SIG-M5 treated with dmso at 0.1 percent for 504 hours (cell line): ENCODE measurements around the gene ATP6AP2.
"Not testable (repeated sequence)": the region's sequence is repeated elsewhere in the genome, so short reads cannot be mapped to it uniquely, and the experiment has no call there.

Experiments used
- DNase-seq: peaks from one replicate; lab custom pipeline; 2025; ENCODE audit not compliant: unreplicated experiment; lab: John Stamatoyannopoulos, UW

The ATP6AP2 gene, protein sequence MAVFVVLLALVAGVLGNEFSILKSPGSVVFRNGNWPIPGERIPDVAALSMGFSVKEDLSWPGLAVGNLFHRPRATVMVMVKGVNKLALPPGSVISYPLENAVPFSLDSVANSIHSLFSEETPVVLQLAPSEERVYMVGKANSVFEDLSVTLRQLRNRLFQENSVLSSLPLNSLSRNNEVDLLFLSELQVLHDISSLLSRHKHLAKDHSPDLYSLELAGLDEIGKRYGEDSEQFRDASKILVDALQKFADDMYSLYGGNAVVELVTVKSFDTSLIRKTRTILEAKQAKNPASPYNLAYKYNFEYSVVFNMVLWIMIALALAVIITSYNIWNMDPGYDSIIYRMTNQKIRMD

DNA sequence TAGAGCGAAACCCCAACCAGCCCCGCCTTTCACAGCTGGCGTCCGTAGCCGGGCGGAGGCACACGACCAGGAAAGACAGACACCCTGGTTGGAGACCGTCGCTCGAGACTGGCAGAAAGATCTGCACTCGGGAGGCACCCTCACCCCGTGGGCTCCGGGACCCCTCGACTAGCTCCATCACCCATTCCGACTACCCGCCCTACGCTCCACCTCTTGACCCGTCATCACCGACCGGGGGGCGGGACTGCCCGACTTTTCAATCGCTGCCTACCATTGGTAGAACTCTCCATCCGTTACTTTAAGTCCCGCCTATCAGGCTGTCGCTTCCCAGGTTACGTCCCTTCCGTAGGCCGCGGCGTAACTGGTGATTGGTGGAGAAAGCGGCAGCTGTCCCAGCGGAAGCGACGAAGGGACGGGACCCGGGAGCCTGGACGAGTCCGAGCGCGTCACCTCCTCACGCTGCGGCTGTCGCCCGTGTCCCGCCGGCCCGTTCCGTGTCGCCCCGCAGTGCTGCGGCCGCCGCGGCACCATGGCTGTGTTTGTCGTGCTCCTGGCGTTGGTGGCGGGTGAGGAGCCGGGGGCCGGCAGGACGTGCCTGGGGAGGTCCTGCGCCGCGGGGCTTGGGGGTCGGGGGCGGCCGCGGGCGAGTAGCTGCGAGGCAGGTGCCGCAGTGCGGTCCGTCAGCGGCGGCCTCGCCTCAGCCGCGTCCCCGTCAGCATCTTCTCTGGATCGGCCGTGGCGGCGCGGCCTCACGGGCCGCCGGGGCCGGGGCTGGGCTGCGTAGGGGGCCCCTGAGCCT, at the start of gene ATP6AP2:
Gene ATP6AP2 (plus strand): TSS at position 434 of the 799 bp plus-strand sequence. CDS start 96 bp downstream, at position 530.
- peak; percentile 94 for DNase-seq

DNA sequence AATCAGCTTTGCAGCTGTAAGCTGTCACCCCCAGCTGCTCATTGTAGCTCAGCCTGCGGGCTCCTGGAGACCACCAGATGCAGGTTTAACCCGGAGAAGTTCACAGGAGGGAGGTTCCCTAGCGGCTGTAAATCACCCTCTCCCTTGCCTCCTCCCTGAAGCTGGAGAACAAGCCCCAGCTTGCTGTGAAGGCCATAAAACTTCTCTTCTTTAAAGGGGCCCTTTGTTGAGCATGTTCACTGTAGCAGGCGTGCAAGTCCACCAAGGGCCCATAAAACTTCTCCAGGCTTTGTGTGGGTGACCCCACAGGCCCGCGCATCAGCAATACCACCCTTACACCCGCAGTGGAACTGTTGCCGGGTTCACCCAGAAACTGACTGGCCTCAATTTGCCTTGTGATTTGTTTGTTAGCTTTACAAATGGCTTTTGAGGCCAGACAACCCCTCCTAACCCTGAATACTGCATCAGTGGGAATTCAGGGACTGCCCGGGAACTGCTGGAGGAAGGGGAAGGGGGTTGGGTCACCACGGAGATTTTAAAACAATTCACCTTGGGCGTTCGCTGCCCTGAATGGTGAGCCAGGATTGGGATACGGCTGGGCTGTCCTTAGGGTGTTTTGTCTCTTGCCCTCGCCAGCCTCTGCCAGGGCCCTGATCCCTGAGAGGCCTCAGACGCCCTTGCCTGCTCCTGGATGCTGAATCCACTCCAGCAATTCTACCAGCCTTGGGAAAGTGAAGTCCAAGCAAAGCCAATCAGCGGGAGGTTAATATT, 49.5 kb upstream of the ATP6AP2 start:
- DNase-seq: no peak

DNA sequence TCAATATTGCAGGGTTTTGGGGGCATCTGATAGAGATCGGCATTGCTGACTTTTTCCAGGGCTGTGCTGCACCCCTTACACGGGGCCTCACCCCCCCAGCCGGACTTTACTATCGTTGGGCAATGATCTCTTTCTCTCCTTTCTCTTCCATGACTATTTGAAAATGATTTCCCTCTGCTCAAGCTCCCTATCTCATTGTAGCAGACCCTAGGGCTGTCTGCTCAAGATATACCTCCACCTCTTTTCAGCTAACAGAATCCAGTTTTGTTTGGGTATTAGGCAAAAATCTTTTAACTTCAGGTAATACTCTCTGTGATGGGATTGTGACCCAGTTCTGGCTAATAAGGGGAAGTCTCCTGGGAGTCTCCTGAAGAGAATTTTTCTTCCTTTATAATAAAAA, 43.5 kb upstream of the ATP6AP2 start:
- no peak for DNase-seq

DNA sequence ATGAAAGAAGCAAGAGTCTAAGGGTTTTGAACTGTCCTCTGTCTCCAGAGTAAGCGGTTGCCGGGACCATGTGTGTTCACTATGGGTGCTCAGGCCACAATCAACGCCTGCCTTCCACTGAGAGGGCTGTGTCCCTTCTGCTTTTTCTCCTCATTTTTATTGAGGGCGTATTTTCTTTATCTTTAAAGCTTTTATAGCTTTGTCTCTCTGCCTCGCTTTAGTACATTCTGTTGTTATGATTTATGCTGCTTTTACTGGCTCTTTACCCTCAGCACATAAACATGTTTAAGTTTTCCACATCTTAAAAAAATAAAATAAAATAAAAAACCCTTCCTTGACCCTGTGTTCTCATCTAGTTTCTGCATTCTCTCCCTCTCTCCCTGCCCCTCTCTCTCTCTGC, 42.4 kb upstream of the ATP6AP2 start:
- no peak for DNase-seq

DNA sequence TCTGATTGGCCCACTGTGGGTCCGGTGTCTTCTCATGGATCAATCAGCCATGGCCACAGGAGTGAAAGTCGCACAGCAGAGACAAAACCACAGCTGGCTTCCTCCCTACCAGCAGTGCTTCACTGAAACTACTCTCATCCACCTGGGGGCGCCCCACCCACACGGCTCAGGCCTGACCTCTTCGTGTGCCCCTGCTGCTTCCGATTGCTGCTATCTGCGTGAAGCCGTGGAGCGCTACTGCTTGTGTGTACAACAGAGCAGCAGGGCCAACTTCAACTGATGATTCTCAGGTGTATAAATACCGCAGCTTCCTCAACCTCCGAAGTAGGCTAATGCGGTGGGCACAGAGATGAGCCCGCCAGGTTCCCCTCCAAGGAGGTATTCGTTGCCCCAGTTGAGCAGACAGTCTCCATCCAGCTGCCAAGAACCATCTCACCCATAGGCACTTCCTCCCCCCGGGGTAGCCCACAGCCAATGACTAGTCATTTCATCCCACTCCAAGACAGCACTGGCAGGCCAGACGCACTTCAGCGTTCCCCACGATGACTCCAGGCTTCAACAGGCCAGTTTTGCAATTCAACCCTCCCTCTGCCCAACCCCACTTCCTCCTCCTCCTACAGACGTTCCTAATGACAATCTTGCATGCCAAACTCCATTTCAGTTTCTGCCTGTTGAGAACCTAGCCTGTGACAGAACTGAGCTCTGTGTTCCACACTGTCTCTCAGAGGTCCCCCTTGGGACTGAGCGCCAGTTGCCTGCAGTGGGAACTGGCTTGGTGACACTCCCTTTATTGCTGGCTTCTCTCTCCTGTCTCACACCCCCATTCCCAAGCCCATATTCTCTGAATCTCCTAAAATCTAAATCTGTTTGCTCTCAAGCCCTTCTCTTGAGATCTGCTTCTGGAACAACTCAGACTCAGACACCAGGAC, 41.3 kb upstream of the ATP6AP2 start:
- DNase-seq: peak; percentile 86

DNA sequence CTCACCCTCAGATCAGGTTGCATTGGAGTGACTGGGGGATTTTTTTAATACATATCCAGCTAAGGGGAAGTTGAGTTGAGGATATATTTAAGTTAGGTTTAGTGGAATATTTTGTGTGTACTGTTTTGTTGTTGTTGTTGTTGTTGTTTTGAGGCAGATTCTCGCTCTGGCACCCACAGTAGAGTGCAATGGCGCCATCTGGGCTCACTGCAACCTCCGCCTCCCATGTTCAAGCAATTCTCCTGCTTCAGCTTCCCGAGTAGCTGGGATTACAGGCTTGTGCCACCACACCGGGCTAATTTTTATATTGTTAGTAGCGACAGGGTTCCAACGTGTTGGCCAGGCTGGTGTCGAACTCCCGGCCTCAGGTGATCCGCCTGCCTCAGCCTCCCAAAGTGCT, 38.6 kb upstream of the ATP6AP2 start:
- no peak for DNase-seq

DNA sequence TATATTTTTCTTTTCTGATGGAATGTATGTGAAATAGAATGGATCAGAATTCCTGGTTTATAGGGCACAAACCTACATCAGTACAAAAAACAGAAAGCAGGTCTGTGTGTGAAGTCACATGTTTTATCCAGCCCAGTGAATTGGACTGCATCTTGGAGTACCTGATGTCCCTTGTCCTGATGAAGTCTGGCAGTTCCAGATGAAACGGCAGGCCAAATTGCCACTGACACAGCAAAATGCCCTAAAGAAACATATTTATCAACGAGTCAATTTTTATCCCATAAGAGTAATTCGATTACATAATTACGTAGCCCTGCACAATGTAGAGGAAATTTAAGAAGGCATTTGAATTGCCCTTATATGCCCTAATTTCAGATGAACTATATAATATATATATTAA, 37.8 kb upstream of the ATP6AP2 start:
- no peak for DNase-seq

DNA sequence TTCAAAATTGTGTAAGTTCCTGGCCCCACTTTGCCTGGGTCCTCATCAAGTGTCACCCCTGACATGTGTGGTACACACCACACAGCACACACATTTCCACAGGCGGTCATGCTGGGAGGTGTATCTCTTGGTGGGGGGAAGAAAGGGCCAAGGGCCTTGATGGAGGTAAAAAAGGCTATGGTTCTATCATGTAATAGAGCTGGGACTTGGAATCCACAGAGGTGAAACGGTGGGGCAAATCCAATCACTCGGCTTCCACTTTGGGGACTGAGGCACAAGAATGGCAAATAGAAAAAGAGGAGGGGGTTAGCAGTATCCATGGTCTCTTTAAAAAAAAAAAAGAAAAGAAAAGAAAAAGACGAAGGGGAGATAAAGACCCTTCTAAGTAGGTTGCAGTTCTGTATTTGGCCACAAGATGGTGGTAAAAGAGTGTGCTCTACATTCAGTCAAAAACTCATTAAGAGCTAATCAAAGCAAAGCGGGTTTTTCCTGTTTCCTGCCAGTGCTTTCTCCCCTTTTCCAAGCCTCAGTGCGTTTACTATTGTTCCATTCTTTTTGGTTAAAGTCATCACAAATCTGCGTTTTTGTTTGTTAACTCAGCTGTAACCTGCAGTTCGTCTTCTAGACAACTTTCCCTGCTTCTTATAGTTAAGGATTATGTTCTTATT, 37.0 kb upstream of the ATP6AP2 start:
- DNase-seq: peak; percentile 30

DNA sequence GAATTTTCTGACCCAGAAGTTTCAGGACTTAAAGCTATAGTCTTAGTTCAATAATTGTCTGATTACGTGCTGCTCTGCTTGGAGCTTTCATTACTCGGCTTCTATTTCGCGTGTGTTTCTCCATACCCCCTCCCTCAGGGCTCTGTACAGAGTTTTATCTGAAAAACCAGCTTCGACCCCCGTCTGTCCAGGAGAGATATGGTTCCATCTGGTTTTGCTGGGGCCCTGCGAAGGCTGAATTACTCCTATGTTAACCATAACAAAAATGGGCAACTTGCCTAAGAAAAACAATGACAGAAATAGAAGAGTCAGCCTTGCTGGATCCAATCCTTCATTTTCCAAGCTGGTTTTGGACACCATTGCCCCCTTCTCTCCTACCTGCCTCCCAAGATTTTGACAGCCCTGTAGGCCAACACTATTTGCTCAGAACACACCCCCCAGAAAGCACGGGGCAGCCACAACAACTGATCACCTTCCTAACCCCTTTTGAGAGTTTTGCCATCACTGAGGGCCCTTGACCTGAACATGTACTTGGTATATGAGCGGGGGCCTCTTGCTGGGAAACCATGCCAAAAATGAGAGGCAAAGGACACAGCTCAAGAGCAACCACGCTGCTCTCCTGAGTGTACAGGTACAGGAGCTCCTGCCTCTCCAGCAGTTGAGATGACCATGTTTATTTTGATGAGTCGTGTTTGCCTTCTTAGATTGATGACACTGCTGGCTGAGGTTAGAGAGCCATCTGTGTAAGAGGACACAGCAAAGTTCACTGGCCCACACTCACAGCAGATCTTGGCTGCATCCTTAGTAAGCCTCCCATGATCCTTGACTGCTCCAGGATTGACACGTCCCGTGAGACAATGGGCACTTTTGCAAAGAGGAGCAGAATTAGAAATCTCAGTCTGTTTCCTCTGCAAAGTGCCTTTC, 36.2 kb upstream of the ATP6AP2 start:
- DNase-seq: no peak

DNA sequence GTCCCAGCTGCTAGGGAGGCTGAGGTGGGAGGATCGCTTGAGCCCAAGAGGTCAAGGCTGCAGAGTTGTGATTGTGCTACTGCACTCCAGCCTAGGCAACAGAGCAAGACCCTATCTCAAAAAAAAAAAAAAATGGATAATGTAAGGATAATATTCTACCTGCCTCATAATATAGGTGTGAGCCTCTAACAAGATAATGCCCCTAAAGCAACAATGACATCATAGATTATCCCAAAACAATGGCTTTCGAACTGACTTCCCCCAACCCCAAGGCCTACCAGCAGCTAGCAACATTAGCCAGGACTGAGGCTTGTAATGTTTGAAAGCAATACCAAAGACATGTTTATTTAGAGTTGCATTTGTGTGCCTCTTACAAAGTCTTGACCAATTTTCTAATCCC, 33.9 kb upstream of the ATP6AP2 start:
- no peak for DNase-seq

DNA sequence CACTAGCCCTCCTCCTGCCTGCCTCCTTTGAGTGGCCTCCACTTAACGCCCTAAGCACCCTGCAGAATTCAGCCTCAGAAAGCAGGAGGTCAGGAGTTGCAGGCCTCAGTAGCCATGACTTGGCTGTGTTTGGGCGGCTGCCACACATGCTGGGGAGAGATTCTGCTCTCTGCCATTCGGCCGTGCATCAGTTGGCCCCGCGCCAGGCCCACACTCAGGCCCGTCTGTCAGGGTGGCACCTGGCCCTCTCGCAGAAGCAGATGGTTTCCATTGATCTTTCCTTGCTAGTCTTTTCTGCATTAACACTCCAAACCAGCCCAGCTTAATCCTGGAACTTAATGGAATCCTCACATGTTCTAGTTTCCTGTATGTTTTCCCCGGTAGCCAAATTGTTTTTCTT, 30.7 kb upstream of the ATP6AP2 start:
- DNase-seq: no peak

DNA sequence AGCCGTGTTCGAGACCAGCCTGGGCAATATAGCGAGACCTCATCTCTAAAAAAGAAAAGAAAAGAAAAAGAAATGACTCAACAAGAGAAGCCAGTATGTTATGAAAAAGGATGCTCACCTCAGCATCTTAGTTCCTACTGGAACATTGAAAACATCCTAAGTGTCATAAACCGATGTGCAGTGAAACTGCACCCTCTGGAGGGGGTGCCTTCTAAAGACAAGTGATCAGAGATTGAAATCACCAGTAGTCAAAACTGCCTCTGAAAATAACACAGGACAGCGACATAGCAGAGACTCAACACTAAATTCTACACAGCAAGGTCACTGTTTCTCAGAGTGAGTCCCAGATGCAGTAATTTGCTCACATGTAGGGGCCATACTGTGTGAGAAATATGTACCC, 28.0 kb upstream of the ATP6AP2 start:
- DNase-seq: no peak

DNA sequence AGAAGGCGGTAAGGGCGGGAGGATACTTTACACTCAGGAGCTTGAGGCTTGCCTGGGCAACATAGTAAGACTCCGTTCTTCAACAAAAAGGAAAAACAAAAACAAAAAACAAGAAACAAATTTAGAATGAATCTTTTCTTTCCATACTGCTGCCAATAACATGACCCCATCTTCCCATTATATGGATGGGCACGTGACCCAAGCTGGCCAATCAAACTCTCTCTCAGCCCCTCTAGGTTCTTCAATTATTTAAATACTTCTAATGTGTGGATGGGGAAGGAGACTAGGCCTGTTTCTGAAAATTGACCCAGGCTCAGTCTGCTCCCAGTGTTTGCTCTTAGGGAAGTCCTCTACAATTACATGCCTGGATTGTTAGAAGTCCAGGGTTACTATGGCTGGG, 22.2 kb upstream of the ATP6AP2 start:
- no peak for DNase-seq

DNA sequence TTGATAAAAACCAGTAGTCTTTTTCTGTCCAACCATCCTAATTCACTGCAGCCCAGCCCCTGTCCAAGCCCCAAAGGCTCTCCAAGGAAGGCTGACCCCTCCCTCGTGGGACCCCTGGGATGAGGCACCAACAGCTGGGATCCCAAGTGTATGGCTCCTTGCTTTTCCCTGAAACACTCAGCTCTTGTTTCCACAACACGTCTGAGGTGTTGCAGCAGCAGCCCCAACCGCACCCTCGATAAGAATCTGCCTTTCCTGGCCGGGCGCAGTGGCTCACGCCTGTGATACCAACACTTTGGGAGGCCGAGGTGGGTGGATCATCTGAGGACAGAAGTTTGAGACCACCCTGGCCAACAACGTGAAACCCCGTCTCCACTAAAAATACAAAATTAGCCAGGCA, 17.0 kb upstream of the ATP6AP2 start:
- no peak for DNase-seq

DNA sequence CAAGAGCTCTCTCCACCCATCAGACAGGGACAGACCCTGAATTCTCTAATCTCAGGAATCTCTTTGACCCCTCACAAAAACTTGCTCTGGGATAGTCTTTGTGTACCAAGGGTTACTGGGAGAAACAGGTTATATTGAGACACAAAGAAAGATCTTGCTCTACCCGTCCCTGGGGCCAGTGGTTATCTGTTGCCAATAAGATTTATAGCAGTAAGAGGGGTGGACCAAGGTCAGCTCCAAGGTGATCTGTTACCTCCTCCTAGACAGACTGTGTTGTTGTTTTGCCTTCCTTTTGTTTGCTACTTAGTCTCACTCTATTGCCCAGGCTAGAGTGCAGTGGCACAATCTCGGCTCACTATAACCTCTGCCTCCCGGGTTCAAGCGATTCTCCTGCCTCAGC, 16.3 kb upstream of the ATP6AP2 start:
- DNase-seq: no peak

DNA sequence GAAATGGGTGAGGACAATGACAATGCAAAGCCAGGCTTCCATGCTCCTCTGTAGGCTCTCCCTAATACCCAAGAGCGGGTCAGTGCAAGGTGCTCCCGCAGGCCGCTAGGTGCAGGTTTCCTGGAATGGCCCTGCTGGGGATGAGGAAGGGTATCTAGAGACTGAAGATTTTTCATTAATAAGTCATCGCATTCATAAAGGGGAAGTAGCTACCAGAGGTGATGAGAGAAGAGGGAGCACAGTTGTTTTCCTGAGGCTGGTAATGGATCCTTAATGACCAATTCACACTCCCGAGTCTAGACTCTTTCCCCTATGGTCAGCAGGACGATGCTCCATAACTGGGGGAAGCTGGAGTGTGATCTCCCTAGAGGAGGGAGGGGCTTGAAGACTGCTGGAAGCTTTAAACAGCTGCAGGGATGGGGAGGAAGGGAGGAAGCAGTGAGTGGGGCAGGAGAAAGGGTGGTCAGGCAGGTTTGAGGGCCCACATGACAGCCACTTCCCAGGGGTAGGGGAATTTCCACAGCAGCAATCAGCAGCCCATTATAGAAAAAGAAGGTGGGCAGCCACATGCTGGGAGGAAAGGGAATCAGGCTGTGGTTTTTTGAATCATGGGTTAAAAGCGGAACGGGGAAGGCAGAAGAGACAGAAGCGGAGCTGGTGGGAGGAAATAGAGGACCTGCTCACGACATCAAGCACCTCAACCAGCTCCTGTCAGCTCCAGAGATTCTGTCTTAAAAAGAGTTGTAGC, 10.2 kb upstream of the ATP6AP2 start:
- DNase-seq: peak; percentile 71

DNA sequence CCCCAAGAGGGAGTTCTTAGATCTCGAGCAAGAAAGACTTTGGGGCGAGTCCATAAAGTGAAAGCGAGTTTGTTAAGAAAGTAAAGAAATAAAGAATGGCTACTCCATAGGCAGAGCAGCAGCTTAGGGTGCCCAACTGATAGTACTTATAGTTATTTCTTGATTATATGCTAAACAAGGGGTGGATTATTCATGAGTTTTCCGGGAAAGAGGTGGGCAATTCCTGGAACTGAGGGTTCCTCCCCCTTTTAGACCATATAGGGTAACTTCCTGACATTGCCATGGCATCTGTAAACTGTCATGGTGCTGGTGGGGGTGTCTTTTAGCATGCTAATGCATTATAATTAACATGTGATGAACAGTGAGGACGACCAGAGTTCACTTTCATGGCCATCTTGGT, 9.6 kb upstream of the ATP6AP2 start:
- not testable (repeated sequence) for DNase-seq

DNA sequence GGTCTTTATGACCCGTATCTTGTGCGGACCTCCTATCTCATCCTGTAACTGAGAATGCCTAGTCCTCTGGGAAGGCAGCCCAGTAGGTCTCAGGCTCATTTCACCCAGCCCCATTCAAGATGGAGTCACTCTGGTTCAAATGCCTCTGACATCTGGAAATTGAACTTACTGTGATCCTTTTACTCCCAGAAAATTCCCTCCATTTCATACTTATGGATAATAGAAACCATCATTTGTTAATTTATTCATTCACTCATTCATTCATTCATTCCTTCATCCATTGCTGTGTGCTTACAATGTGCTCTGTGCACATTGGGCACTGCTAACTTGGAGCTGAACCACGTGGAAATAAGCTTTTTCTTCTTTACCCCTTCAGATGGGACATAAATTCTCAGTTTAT, 9.2 kb upstream of the ATP6AP2 start:
- no peak for DNase-seq
